Gastroesophageal sphincter (tissue), 3 donors: ENCODE data around the gene HS1BP3.

ENCODE experiments used
- CTCF ChIP-seq, 4 experiments: fragments of 200-600 bp in 2 of 4; fragments of 450-650 bp in 2 of 4; sonication (generic) in 1 of 4; IDR thresholded peaks; one replicate each; pipeline ENCODE4 v1.5.1; 2017 to 2019; ENCODE audit warnings: antibody characterized with exemption in 4 of 4, mild to moderate bottlenecking in 2 of 4, moderate library complexity in 2 of 4
- POLR2A ChIP-seq, 2 donors: fragments of 450-650 bp; IDR thresholded peaks; one replicate each; pipeline ENCODE4 v1.6.1; 2017; ENCODE audit warnings: antibody characterized with exemption in 2 of 2, mild to moderate bottlenecking in 2 of 2, moderate library complexity in 1 of 2
- POLR2AphosphoS5 ChIP-seq: sonication (generic); formaldehyde crosslinking; IDR thresholded peaks from one replicate; pipeline ENCODE4 v1.6.1; 2017; ENCODE audit warnings: antibody characterized with exemption

- TF ChIP-seq CTCF (IDR thresholded peaks at IDR 0.05) = no peak
- TF ChIP-seq POLR2AphosphoS5 = no peak
- no peak for TF ChIP-seq POLR2A (IDR thresholded peaks at IDR 0.05)
These were observed 79.7 kb downstream of the HS1BP3 start for GRCh38 chr2:20571231-20571630.
